Nephron (organoid): ENCODE measurements around the gene FGF16.

Experiments used
- H3K27ac Mint-ChIP-seq, 3 experiments: 2 replicates each; pipeline ENCODE4 v1.8.0; 2020; ENCODE audit warnings: mixed read lengths in 3 of 3, mild to moderate bottlenecking in 2 of 3, moderate library complexity in 1 of 3
- H3K27me3 Mint-ChIP-seq: 2 replicates; pipeline ENCODE4 v1.8.0; 2021; ENCODE audit warnings: low read depth, mild to moderate bottlenecking, moderate library complexity, mixed read lengths
- H3K36me3 Mint-ChIP-seq: 2 replicates; pipeline ENCODE4 v1.8.0; 2020; ENCODE audit warnings: low read depth, mixed read lengths
- H3K4me1 Mint-ChIP-seq: 2 replicates; pipeline ENCODE4 v1.8.0; 2020; ENCODE audit warnings: mixed read lengths
- H3K4me3 Mint-ChIP-seq, 3 experiments: 2 replicates each; pipeline ENCODE4 v1.8.0; 2020; ENCODE audit warnings: mild to moderate bottlenecking in 3 of 3, mixed read lengths in 3 of 3, moderate library complexity in 2 of 3
- H3K9me3 Mint-ChIP-seq: 2 replicates; pipeline ENCODE4 v1.8.0; 2020; ENCODE audit warnings: mixed read lengths
- TF ChIP-seq, protein P1 (sequence below), 3 experiments: fragments of 200-600 bp; sonication (generic); IDR thresholded peaks; one replicate each; pipeline ENCODE4 v1.5.0; 2021; ENCODE audit warnings: antibody characterized with exemption in 3 of 3; ENCODE audit not compliant: unreplicated experiment in 3 of 3

Gene FGF16

DNA sequence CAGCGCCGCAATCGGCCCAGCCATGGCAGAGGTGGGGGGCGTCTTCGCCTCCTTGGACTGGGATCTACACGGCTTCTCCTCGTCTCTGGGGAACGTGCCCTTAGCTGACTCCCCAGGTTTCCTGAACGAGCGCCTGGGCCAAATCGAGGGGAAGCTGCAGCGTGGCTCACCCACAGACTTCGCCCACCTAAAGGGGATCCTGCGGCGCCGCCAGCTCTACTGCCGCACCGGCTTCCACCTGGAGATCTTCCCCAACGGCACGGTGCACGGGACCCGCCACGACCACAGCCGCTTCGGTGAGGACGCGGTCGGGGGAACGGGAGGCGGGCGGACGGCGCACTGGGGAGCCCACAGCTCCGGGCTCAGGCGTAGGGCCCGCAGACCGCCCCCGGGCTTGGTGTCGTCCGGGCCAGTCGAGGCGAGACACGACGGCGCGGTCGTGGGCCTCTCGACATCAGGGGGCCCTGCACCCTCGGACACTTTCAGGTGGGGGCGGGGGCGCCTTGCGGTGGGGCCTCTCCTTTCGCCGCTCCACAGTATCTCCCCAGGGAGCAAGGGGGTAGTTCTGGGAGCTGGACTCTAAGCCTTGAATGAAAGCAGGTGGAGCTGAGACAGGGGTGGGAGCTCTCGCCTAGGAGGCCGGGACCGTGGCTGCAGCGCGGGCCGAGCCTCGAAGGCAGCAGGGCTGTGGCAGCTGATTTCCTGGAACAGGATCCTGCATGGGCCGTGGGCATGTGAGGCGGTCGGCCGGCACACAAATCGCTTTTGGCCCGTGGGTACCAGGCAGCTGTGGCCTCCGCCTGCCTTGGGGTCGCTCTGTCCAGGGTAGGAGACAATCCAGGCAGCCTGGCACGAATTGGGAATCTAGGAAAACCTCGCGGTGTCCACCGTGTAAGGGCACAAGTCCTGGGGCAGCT lies 722 bp downstream of the FGF16 start:
- no peaks in the 10 kb centered on the region for H3K36me3 Mint-ChIP-seq
- H3K9me3 Mint-ChIP-seq, result peaks cover 5% of the 10 kb centered on the region
- H3K27ac Mint-ChIP-seq, result no peak overlapping the region
- H3K27me3 Mint-ChIP-seq, result peaks cover 23% of the 10 kb centered on the region
- peak overlapping the region; percentile 42 to 78 (median 48) for H3K4me3 Mint-ChIP-seq
- peaks cover 37% of the 10 kb centered on the region for H3K4me1 Mint-ChIP-seq
- TF ChIP-seq, protein P1, sequence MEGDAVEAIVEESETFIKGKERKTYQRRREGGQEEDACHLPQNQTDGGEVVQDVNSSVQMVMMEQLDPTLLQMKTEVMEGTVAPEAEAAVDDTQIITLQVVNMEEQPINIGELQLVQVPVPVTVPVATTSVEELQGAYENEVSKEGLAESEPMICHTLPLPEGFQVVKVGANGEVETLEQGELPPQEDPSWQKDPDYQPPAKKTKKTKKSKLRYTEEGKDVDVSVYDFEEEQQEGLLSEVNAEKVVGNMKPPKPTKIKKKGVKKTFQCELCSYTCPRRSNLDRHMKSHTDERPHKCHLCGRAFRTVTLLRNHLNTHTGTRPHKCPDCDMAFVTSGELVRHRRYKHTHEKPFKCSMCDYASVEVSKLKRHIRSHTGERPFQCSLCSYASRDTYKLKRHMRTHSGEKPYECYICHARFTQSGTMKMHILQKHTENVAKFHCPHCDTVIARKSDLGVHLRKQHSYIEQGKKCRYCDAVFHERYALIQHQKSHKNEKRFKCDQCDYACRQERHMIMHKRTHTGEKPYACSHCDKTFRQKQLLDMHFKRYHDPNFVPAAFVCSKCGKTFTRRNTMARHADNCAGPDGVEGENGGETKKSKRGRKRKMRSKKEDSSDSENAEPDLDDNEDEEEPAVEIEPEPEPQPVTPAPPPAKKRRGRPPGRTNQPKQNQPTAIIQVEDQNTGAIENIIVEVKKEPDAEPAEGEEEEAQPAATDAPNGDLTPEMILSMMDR (IDR thresholded peaks at IDR 0.05; ENCODE audit: unreplicated experiment in 3 of 3), result no peak

DNA sequence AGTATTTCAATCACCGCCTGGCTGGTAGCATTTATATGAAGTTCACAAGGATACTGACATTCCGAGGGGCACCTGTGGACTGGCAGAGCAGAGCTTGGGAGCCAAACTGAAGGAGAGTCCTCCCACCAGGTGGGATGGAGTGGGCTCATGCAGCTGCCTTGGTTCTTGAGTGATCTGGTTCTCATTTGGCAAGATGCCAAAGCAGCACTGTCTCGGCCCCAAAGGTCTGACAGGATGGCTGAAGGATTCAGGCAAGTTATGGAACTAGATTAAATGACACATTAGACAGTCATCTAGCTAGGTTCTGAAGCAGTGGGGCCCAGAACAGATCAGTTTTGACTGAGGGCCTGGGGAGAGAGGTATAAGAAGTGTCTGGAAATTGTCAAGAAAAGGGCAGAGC lies 3.2 kb downstream of the FGF16 start:
- Mint-ChIP-seq H3K36me3 (no peaks in the 10 kb centered on the region), H3K27ac (peak overlapping the region in 1 of 3 experiments; percentile 3)

DNA sequence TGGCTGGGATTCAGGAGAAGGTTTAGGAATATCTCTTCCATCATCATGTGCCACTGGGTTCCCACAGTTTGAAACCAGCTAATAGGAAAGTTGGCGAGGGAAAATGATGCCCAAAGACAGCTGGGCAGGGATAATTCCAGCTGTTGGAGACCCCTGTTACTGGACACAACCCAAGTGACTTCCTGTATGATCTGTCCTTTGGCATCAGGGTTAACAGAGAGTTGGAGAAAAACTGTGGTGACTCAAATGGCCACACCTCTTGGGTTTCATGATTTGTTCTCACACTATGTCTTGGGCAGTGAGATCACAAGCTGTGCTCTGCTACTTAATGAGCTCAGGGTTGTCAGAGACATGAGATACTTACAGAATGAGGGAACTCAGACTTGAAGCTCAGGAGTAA lies 3.8 kb downstream of the FGF16 start:
- peaks cover 37% of the 10 kb centered on the region for H3K4me1 Mint-ChIP-seq
- peak overlapping the region in 1 of 3 experiments; percentile 3 for H3K27ac Mint-ChIP-seq
- H3K4me3 Mint-ChIP-seq, result no peak overlapping the region
- TF ChIP-seq, protein P1 (IDR thresholded peaks at IDR 0.05; ENCODE audit: unreplicated experiment in 3 of 3), result no peak
- H3K36me3 Mint-ChIP-seq, result no peaks in the 10 kb centered on the region
- H3K9me3 Mint-ChIP-seq, result peaks cover 5% of the 10 kb centered on the region
- peaks cover 12% of the 10 kb centered on the region for H3K27me3 Mint-ChIP-seq

More for the DNA sequence above, 3.2 kb downstream of the FGF16 start:
- TF ChIP-seq, protein P1 (IDR thresholded peaks at IDR 0.05; ENCODE audit: unreplicated experiment in 3 of 3), result no peak
- H3K4me3 Mint-ChIP-seq, result no peak overlapping the region
- peaks cover 5% of the 10 kb centered on the region for H3K9me3 Mint-ChIP-seq
- peaks cover 17% of the 10 kb centered on the region for H3K27me3 Mint-ChIP-seq
- H3K4me1 Mint-ChIP-seq, result peaks cover 37% of the 10 kb centered on the region

DNA sequence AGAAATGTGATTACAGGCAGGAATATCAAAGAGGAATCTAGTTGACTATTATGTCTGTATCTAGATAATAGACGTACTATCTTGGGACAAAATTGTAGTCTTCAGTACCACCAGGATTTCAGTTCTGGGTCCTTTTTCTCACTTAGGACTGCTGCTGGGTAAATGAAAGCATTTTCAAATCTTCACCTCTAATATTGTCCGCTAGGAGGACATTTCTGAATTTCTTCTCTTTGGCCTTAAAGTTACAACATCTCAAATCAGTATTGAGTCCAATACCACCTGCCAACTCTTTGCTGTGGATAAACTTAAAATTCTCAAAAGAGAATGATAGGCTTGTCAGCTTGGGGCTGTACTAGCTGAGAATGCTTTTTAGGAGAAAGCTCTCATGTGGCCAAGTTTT lies 6.0 kb downstream of the FGF16 start:
- Mint-ChIP-seq H3K27ac (no peak overlapping the region), H3K36me3 (no peaks in the 10 kb centered on the region), H3K4me1 (peaks cover 24% of the 10 kb centered on the region), H3K9me3 (peaks cover 8% of the 10 kb centered on the region), H3K27me3 (peaks cover 5% of the 10 kb centered on the region), H3K4me3 (no peak overlapping the region)
- TF ChIP-seq, protein P1 (IDR thresholded peaks at IDR 0.05; ENCODE audit: unreplicated experiment in 3 of 3), result no peak

DNA sequence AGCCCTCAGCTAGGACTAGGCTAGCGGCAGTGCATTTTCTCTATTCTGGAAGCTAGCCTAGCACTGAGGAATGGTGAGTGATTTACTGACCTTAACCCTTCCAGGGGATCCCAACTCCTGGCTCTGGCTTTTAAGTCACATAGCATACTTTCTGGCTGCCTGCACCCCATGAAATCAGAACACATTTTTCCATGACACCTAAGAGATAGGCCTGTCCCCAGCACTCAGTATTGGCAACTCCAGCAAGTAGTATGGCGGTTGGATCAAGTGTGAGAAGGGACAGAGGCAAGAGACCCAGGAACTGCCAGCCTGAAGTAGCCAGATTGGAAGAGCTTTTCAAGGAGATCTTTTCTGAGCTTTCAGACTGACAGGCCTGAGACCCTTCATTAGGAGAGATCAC lies 8.2 kb downstream of the FGF16 start:
- no peak overlapping the region for H3K27ac Mint-ChIP-seq
- no peaks in the 10 kb centered on the region for H3K36me3 Mint-ChIP-seq
- TF ChIP-seq, protein P1 (IDR thresholded peaks at IDR 0.05; ENCODE audit: unreplicated experiment in 3 of 3), result no peak
- peaks cover 8% of the 10 kb centered on the region for H3K4me1 Mint-ChIP-seq
- peaks cover 5% of the 10 kb centered on the region for H3K27me3 Mint-ChIP-seq
- no peak overlapping the region for H3K4me3 Mint-ChIP-seq
- peaks cover 7% of the 10 kb centered on the region for H3K9me3 Mint-ChIP-seq

DNA sequence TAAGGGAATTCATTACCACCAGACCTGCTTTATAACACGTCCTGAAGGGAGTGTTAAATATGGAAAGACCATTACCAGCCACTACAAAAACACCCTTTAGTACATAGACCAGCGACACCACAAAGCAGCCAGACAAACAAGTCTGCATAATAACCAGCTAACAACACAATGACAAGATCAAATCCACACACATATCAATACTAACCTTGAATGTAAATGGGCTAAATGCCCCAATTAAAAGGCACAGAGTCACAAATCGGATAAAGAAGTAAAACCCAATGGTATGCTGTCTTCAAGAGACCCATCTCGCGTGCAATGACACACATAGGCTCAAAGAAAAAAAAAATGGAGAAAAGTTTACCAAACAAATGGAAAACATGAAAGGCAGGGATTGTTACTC lies 36.9 kb downstream of the FGF16 start:
- TF ChIP-seq, protein P1 (IDR thresholded peaks at IDR 0.05; ENCODE audit: unreplicated experiment in 3 of 3), result no peak
- Mint-ChIP-seq H3K9me3 (peaks cover 36% of the 10 kb centered on the region), H3K4me3 (no peak overlapping the region), H3K27me3 (no peaks in the 10 kb centered on the region), H3K36me3 (no peaks in the 10 kb centered on the region), H3K27ac (no peak overlapping the region), H3K4me1 (no peaks in the 10 kb centered on the region)
